ENCODE measurements around the gene FAHD2A.
"Not testable (repeated sequence)": the region's sequence is repeated elsewhere in the genome, so short reads cannot be mapped to it uniquely, and the experiment has no call there.

The FAHD2A gene

GRCh38 chr2:95376311-95377215 lies 25.9 kb upstream of the FAHD2A start:
- DNase-seq (ENCODE audit: low spot score): peak; percentile 12

- peak; percentile 47 for DNase-seq (ENCODE audit: low spot score)
These were observed 25.0 kb upstream of the FAHD2A start for GRCh38 chr2:95377216-95378123.

GRCh38 chr2:95378281-95378680 lies 24.2 kb upstream of the FAHD2A start:
- DNase-seq (ENCODE audit: low spot score): not testable (repeated sequence)

- DNase-seq (ENCODE audit: low spot score): peak; percentile 57
These were observed 23.1 kb upstream of the FAHD2A start for GRCh38 chr2:95379371-95379831.

GRCh38 chr2:95380280-95380679 lies 22.2 kb upstream of the FAHD2A start:
- DNase-seq (ENCODE audit: low spot score): peak; percentile 41

- DNase-seq (ENCODE audit: low spot score): no peak
These were observed 21.8 kb upstream of the FAHD2A start for GRCh38 chr2:95380731-95381130.

- peak; percentile 41 for DNase-seq (ENCODE audit: low spot score)
These were observed 21.0 kb upstream of the FAHD2A start for GRCh38 chr2:95381212-95382191.

- peak; percentile 64 for DNase-seq (ENCODE audit: low spot score)
These were observed 20.3 kb upstream of the FAHD2A start for GRCh38 chr2:95382192-95382591.

- peak; percentile 41 for DNase-seq (ENCODE audit: low spot score)
These were observed 19.5 kb upstream of the FAHD2A start for GRCh38 chr2:95382686-95383634.

GRCh38 chr2:95383635-95384027 lies 18.9 kb upstream of the FAHD2A start:
- DNase-seq (ENCODE audit: low spot score): no peak

GRCh38 chr2:95384854-95385569 lies 17.5 kb upstream of the FAHD2A start:
- DNase-seq (ENCODE audit: low spot score): peak; percentile 55

GRCh38 chr2:95385570-95385984 lies 16.9 kb upstream of the FAHD2A start:
- peak; percentile 56 for DNase-seq (ENCODE audit: low spot score)

GRCh38 chr2:95386031-95386430 lies 16.5 kb upstream of the FAHD2A start:
- DNase-seq (ENCODE audit: low spot score): peak; percentile 30

- peak; percentile 14 for DNase-seq (ENCODE audit: low spot score)
These were observed 15.2 kb upstream of the FAHD2A start for GRCh38 chr2:95387358-95387757.

GRCh38 chr2:95388091-95388692 lies 14.3 kb upstream of the FAHD2A start:
- DNase-seq (ENCODE audit: low spot score): peak; percentile 37

- DNase-seq (ENCODE audit: low spot score): peak; percentile 61
These were observed 13.7 kb upstream of the FAHD2A start for GRCh38 chr2:95388856-95389244.

GRCh38 chr2:95389245-95390119 lies 13.0 kb upstream of the FAHD2A start:
- peak; percentile 73 for DNase-seq (ENCODE audit: low spot score)

- peak; percentile 53 for DNase-seq (ENCODE audit: low spot score)
These were observed 12.1 kb upstream of the FAHD2A start for GRCh38 chr2:95390272-95390880.
